HEK293T (cell line): ENCODE measurements around the gene CCL17.

Experiments
- BHLHE40 ChIP-seq: fragments of 450-650 bp; IDR thresholded peaks from 2 replicates; pipeline ENCODE4 v1.6.1; 2016; ENCODE audit warnings: mild to moderate bottlenecking, moderate library complexity, borderline replicate concordance
- ELF4 ChIP-seq: fragments of 450-650 bp; IDR thresholded peaks from 2 replicates; pipeline ENCODE4 v1.6.1; 2017; ENCODE audit warnings: antibody characterized with exemption
- FOXM1 ChIP-seq: fragments of 450-650 bp; IDR thresholded peaks from 2 replicates; pipeline ENCODE4 v1.6.1; 2017; ENCODE audit warnings: mild to moderate bottlenecking, borderline replicate concordance
- LEF1 ChIP-seq: fragments of 450-650 bp; IDR thresholded peaks from 2 replicates; pipeline ENCODE4 v1.6.1; 2017; ENCODE audit warnings: mild to moderate bottlenecking, borderline replicate concordance

GRCh38 chr16:57422026-57422944 is 17.7 kb downstream of the CCL17 start:
- TF ChIP-seq LEF1 (no peak), ELF4 (no peak), BHLHE40 (no peak), FOXM1 (no peak)
